ENCODE results near the gene RNU1-1. TPM values are rescaled to one million over a fixed set of nuclear protein-coding genes. Genes with fewer than 3 reads are reported as not detected.
"Not testable (repeated sequence)": the region's sequence is repeated elsewhere in the genome, so short reads cannot be mapped to it uniquely, and the experiment has no call there.

The RNU1-1 gene
- total RNA-seq, 2 donors from 2014 or later, result 3,977 to 5,589 TPM

DNA sequence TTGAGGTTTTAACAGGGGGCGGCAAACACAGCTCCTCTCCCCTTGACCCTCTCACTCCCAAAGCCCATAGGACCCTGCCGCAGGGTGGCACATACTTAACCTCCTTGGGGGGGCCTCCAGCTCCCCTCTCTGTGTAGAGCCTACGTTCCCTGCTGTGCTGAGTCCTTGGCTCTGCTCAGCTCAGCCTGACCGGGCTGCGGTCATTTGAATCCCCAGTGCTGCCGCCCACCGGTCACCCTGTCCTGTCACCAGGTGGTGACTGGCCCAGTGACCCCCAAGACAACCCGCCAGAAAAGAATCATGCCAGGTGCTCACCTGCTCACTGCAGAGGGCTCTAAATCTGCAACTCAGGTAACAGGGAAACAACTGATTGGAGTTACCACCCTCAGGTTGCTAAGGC is 12.6 kb downstream of the RNU1-1 start:
- intact Hi-C loops (cut with DNase I, micrococcal nuclease); DNase-seq: not testable (repeated sequence)

DNA sequence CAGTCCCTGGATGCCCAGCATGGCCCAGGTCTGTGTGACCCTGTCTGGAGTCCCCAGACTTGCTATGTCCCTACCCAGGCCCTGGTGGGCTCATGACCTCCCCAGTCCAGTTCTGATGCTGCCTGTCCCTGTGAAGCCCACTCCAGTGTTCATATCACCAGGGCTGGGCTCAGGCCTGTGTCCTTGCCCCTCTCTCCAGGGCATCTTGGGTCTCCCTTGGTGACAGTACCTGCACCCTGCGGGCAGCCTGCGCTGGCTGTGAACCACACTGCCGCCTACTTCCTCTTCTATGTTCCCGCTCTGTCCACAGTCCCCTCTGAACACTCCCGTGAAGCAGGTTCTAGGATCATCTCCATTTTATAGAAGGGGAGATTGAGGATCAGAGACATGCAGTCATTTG is 13.1 kb downstream of the RNU1-1 start:
- intact Hi-C loops (cut with DNase I, micrococcal nuclease); ATAC-seq; DNase-seq: not testable (repeated sequence)

More for the DNA sequence above, 12.6 kb downstream of the RNU1-1 start:
- not testable (repeated sequence) for ATAC-seq

DNA sequence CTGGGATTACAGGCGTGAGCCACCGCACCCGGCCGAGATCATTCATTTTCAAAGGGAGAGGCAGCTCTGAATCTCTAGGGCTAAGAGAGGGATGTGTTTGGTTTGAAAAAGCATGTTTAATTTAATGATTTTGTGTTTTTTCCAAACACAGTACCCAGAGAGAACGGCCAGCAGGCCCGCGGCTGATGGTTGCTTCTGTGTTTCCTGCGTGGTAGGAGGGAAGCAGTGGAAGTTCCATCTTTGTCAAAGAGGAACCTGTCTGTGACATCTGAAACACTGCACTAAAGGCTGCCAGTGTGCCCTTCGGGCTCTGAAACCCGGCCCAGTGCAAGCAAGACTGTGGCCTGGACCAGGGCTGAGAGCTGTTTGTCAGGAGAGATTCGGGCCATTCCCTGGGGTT is 13.6 kb downstream of the RNU1-1 start:
- DNase-seq; ATAC-seq; intact Hi-C loops (cut with DNase I, micrococcal nuclease): not testable (repeated sequence)

DNA sequence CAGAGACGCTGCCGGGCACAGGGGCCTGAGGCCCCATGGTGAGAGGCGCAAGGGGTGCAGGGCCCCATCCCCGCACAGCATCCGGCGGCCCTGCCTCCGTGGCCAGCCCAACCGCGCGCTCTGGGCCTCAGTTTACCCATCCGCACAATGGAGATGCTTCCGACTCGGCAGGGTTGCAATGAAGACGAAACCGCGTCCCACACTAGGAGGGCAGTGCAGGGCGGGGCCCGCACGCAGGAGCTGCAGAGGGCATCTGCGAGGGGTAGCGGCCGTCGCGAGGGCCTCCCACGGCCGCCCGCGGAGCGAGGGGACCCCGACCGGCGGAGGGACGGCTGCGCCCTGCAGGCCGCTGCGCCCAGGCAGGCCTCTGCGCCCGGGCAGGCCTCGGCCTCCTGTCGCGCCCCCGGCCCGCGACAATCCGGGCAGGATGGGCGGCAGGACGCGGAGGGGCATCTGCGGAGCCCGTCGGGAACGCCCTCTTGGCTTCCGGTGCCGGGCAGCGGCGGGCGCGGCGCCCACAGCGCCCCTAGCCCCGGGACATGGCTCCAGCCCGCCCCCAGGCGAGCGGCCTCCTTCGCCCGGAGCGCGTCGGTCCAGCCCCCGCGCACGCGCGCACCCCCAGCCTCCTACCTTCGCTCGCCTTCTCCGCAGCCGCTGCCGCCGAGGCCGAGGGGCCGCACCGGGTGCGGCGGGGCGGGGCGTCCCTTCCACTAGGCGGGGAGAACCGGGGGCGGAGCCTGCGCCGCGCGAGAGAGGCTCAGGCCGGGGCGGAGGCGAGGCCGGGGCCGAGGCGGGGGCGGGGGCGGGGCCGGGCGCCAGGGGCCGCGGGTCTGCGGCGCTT is 15.3 kb downstream of the RNU1-1 start:
- ATAC-seq, result peak; percentile 96
- peak; percentile 87 to 94 for DNase-seq
- intact Hi-C loops (cut with DNase I, micrococcal nuclease), result no loop called here

DNA sequence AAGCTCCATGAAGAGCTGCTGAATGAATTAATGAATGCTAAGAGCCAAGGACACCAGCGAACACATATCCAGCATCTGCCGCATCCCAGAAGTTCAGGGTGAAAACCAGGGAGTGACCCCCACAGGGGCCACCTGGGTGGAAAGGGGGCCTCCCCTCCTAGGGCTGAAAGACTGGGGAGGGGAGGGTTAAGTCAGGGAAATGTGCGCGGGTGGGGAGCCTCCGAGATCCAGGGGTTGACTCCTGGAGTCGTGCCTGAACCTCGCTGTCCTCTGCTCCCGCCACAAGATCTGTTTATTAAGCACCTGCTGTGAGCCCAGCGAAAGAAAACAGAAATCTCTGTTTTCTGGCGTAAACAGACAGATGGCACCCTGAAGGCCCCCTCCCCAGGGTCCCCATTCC is 16.0 kb downstream of the RNU1-1 start:
- intact Hi-C loops (cut with DNase I, micrococcal nuclease), result not testable (repeated sequence)

DNA sequence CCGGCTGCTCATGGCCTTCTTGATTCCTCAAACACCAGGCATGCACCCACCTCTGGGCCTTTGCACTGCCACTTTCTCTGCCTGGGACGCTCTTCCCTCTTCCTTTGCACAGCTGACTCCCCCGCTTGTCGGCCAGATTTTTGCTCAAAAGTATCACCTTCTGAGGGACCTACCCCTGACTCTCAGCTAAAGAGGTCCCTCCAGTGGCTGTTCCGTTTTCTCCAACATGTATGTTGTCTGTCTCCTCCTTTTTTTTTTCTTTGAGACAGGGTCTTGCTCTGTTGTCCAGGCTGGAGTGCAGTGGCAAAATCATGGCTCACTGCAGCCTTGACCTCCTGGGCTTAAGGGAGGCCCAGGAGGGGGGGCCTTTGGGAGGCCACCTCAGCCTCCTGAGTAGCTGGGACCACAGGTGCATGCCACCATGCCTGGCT is 16.6 kb downstream of the RNU1-1 start:
- intact Hi-C loops (cut with DNase I, micrococcal nuclease); DNase-seq: not testable (repeated sequence)

More for the DNA sequence above, 16.0 kb downstream of the RNU1-1 start:
- ATAC-seq, DNase-seq: not testable (repeated sequence)

DNA sequence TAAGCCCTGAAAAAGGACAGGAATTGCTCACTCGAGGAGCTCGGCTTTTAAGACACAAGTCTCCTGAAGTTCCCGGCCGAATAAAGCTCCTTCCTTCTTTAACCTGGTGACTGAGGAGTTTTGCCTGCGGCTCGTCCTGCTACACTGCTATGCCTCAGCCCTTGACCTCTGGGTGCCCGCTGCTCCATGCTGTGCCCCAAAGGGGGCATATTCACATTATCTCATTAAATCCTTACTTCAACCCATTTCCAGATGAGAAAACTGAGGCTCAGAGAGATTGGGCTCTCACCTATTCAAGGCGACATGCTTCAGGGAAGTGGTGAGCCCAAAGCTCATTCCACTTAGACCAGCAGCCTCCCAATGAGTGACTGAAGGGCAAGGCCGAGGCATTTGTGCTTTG is 20.4 kb downstream of the RNU1-1 start:
- intact Hi-C loops (cut with DNase I, micrococcal nuclease); ATAC-seq; DNase-seq: not testable (repeated sequence)

More for the DNA sequence above, 16.6 kb downstream of the RNU1-1 start:
- not testable (repeated sequence) for ATAC-seq

GRCh38 chr1:16492937-16493336 is 21.1 kb downstream of the RNU1-1 start:
- intact Hi-C loops (cut with DNase I, micrococcal nuclease); DNase-seq; ATAC-seq: not testable (repeated sequence)

- ATAC-seq (no peak), DNase-seq (no peak)
- intact Hi-C loops (cut with DNase I, micrococcal nuclease), result no loop called here
These were observed 22.9 kb downstream of the RNU1-1 start for GRCh38 chr1:16491056-16491675.

GRCh38 chr1:16489195-16489880 is 24.7 kb downstream of the RNU1-1 start:
- intact Hi-C loops (cut with DNase I, micrococcal nuclease); DNase-seq; ATAC-seq: not testable (repeated sequence)

DNA sequence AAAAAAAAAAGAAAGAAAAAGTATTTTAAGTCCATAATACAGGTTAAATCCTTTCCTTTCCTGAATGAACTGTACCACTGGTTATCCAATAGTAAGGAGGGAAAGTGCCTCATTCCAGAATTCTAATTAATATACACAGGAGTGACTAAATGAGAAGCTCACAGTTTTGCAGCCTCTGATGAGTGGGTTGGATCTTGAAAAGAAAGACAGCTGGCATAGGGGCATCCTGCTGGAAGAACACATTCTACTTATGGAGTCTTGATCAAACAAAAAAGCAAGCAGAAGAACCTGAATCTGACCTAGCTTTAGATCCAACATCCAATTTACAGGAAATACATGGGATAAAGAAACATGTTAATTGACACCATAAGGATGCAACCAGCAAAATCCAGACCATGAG is 27.1 kb downstream of the RNU1-1 start:
- ATAC-seq; DNase-seq; intact Hi-C loops (cut with DNase I, micrococcal nuclease): not testable (repeated sequence)

DNA sequence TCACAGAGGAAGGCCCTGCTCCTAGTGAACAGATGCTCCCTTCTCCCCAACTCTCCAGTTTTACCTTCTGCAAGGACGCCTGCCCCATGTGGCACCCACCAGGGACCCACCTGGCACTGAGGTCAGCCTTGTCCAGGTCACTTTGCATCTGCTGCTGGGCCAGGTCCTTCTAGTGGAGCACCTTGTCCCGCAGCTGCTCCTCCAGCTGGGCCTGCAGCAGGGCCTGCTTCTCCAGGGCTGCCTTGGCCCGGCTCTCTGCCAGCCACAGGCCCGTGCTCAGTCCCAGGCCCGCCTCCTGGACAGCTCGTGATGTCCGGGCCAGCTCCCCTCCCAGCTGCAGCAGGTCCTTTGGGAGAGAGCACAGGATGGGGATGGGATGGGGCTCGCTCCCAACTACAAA is 27.8 kb downstream of the RNU1-1 start:
- intact Hi-C loops (cut with DNase I, micrococcal nuclease); DNase-seq; ATAC-seq: not testable (repeated sequence)

DNA sequence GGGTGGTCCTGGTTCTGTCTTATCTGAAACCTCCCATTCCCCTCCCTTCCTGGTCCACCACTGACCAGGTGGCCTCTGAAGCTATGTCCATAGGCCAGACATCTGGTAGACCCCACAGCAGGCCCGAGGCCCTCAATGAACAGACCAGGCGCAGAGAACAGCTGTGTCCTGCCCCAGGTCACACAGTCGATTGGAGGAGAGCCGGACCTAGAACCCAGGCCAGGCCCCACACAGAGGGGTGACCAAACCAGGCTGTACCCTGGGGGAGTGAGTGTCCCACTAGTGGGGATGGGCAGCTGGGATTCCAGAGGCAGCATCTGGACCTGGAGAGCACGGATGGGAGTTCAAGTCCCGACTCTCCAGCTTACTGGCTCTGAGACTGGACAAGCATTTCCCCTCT is 29.2 kb downstream of the RNU1-1 start:
- intact Hi-C loops (cut with DNase I, micrococcal nuclease), result no loop called here
- no peak for ATAC-seq

GRCh38 chr1:16484501-16484835 is 29.6 kb downstream of the RNU1-1 start:
- ATAC-seq, result no peak
- intact Hi-C loops (cut with DNase I, micrococcal nuclease), result no loop called here

More for the DNA sequence above, 29.2 kb downstream of the RNU1-1 start:
- no peak for DNase-seq

GRCh38 chr1:16483639-16484500 is 30.2 kb downstream of the RNU1-1 start:
- DNase-seq; intact Hi-C loops (cut with DNase I, micrococcal nuclease); ATAC-seq: not testable (repeated sequence)

More at GRCh38 chr1:16484501-16484835, 29.6 kb downstream of the RNU1-1 start:
- DNase-seq, result no peak

DNA sequence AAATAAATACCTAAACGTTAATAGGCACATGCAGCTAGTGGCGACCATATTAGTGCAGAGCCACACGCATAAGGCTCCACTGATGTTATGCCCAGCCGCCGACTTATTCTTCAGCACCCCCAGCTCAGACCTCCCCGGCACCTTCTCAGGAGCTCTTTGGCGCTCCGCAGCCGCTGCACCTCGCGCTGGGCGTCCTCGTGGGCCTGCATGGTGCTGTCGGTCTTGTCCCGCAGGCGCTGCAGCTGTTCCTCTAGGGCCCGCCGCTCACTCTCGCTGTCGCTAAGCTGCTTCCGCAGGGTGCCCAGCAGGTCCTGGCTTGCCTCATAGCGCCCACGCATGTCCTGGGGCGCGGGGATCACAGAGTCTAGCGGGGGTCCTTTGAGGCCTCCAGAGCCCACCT is 30.9 kb downstream of the RNU1-1 start:
- DNase-seq; ATAC-seq; intact Hi-C loops (cut with DNase I, micrococcal nuclease): not testable (repeated sequence)

GRCh38 chr1:16478091-16478490 is 36.0 kb downstream of the RNU1-1 start:
- no peak for DNase-seq
- intact Hi-C loops (cut with DNase I, micrococcal nuclease), result no loop called here
- ATAC-seq, result no peak

Measured in left colon (tissue), 2 donors.